NCI-H1048 (cell line): ENCODE data around the gene ARMC5.

ENCODE experiments used
- DNase-seq: peaks from one replicate; lab custom pipeline; 2025; lab: John Stamatoyannopoulos, UW

The ARMC5 gene

GRCh38 chr16:31461201-31461920 lies 2.1 kb downstream of the ARMC5 start:
- no peak for DNase-seq

GRCh38 chr16:31461921-31462804 lies 2.9 kb downstream of the ARMC5 start:
- DNase-seq = no peak

- DNase-seq = no peak
These were observed 5.1 kb downstream of the ARMC5 start for GRCh38 chr16:31464348-31464769.

DNA sequence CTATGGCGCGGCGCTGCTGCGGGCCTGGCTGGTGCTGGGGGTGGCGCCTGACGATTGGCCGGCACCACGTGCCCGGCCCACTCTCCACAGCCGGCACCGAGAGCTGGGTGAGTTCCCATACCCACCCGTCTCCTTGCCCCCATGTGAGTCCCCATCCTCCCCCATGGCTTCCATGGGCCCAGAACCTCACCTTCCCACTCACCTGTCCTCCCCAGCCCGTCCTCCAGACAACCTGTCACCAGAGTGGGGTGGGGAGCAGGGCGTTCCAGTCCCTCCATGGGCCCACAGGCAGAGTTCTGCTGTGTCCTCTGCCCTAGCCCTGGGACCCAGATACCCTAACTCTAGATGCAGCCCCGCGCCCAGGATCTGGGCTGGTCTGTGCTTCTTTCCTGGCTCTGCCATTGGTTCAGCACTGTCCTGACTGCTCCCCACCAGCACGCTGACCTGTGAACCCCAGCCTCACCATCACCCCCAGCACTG lies 5.5 kb downstream of the ARMC5 start:
- DNase-seq = no peak

GRCh38 chr16:31465788-31466370 lies 6.6 kb downstream of the ARMC5 start:
- DNase-seq = no peak

- no peak for DNase-seq
These were observed 7.1 kb downstream of the ARMC5 start for GRCh38 chr16:31466381-31466841.

GRCh38 chr16:31467151-31467773 lies 8.0 kb downstream of the ARMC5 start:
- no peak for DNase-seq

GRCh38 chr16:31467858-31468257 lies 8.6 kb downstream of the ARMC5 start:
- DNase-seq = no peak

DNA sequence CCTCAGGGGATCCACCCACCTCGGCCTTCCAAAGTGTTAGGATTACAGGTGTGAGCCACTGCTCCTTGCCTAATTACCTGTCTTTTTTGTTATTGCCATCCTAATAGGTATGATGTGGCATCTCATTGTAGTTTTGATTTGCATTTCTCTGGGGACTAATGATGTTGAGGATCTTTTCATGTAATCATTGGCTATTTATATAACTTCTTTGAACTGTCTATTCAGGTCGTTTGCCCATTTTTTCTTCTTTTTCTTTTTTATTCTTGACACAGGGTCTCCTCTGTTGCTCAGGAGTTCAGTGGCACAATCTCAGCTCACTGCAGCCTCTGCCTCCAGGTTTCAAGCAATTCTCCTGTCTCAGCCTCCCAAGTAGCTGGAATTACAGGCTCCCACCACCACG lies 11.3 kb downstream of the ARMC5 start:
- no peak for DNase-seq

DNA sequence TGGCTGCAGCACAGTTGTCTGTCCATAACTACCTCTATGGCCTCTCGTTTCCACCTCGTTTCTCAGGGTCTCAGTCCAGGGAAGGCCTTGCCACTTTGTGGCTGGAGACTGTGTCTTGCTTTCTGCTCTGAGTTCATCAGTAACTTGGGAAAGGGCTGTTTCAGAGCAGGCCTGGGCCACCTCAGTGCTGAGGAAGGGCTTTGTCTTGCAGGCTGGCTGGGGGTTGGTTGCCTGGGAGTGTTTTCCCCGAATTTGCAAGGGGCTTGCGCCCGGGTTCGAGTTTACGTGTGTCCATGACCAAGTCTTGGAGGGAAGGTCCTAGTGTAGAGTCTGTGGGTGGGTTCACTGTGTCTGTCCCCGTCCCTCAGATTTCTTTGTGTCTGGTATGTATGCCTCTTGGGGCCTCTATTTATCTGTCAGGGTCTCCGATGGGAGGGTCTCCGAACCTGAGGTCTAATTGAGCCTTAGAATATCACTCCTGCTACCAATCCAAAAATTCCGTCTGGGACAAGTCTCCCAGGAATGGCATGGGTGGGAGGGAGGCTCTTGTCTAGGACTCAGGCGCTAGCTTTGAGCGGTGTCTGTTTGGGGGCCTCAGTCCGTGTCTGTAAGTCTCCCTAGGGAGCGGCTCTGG lies 12.1 kb downstream of the ARMC5 start:
- no peak for DNase-seq

GRCh38 chr16:31471875-31472708 lies 12.8 kb downstream of the ARMC5 start, which contains the start of gene TGFB1I1:
TGFB1I1 (plus strand) TSS chr16:31472152; CDS start chr16:31472189, 37 bp downstream.
- DNase-seq = no peak

DNA sequence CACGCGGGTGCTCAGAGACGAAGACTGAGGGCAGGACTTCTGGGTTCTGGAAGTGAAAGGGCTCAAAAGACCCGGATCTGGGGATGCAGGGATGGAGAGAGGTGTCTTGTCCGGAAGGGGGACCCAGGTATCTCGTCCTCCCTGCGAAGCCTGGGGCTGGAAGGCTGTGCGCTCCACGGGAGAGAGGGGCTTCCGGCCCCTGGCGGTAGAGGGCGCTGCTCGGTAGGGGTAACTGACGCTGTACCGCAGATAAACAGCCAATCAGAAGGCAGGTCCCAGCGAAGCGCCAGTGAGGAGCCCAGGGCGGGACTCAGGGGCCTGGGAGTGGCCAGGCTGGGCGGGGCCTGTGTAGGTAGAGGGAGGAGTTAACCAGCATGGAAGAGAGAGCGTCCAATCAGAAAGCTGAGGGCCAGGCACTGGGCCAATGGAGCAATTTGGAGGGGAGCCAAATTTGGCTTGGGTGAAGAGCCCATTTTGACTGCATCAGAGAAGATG lies 13.5 kb downstream of the ARMC5 start:
- peak; percentile 79 for DNase-seq

- no peak for DNase-seq
These were observed 14.1 kb downstream of the ARMC5 start for GRCh38 chr16:31473264-31473984.

DNA sequence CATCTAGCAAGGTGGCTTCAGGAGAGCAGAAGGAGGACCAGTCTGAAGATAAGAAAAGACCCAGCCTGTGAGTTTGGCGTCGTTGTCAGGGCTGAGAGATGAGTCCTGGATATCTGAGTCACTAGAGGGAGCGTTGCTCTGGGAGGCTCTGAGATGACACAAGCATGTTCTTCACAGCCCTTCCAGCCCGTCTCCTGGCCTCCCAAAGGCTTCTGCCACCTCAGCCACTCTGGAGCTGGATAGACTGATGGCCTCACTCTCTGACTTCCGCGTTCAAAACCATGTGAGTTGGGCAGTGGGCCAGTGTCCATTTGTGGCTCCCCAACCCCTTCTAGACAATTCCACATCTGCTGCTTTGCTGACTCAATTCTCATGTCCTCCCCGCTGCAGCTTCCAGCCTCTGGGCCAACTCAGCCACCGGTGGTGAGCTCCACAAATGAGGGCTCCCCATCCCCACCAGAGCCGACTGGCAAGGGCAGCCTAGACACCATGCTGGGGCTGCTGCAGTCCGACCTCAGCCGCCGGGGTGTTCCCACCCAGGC lies 14.9 kb downstream of the ARMC5 start:
- DNase-seq = no peak

DNA sequence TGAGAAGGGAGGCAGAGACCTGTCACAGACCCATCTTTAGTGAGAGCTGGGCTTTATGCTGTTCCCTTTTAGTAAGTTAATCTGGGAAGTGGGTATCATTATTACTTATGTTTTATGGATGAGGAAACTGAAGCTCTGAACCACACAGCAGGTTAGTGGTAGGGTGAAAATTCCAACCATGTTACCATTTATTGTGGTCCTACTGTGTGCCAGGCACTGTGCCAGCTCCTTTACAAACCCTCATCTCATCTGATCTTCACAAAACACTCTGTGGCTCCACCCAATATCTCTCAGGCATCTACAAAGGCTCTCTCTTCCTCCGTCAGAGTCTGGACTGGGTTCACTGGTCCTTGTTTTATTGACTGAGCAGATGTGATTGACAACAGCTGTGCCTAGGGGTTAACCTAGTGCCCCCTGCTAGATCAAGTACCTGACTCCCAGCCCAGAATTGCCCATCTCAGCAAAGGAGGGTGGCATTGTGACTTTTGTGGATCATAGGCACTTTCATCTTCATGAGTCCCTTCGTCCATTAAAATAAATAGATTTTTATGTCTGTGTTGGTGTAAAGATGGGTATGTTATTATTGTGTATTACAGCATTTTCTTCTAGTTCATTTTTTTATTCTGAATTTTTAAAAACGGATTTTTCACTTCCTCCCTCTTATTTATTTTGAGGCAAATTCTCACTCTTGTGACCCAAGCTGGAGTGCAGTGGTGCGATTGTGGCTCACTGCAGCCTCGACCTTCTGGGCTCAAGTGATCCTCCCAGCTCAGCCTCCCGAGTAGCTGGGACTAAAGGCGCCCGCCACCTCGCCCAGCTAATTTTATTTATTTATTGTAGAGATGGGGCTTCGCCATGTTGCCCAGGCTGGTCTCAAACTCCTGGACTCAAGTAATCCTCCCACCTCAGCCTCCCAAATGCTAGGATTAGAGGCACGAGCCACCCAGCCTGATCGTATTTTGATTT lies 15.8 kb downstream of the ARMC5 start:
- DNase-seq = no peak

GRCh38 chr16:31475946-31476302 lies 16.6 kb downstream of the ARMC5 start:
- DNase-seq = no peak

- peak; percentile 41 for DNase-seq
These were observed 17.3 kb downstream of the ARMC5 start for GRCh38 chr16:31476303-31477219.
